ENCODE results near the gene RAB40B.

- TF ChIP-seq TAF1 (IDR thresholded peaks at IDR 0.05; ENCODE audit: borderline replicate concordance, insufficient read depth, low read length) = no peak
- no peak for TF ChIP-seq SIN3A (IDR thresholded peaks at IDR 0.05; ENCODE audit: borderline replicate concordance, insufficient read depth, low read length)
- TF ChIP-seq REST (IDR thresholded peaks at IDR 0.05; ENCODE audit: insufficient read depth in 1 of 2, low read depth in 2 of 2, low read length in 2 of 2) = no peak
Measured at GRCh38 chr17:82720204-82720603, 21.7 kb upstream of the RAB40B start.
